Middle frontal gyrus (tissue), 1 donor: Measurements from ENCODE around the gene F11R.
"Not testable (repeated sequence)": the region's sequence is repeated elsewhere in the genome, so short reads cannot be mapped to it uniquely, and the experiment has no call there.

Source experiments
- DNase-seq: peaks from one replicate; pipeline ENCODE4 v3.0.0-alpha.2; 2015; ENCODE audit warnings: low spot score; ENCODE audit errors: extremely low spot score

F11R gene

GRCh38 chr1:160975026-160975425 lies 45.9 kb downstream of the F11R start:
- DNase-seq: no peak

GRCh38 chr1:160973491-160973890 lies 47.5 kb downstream of the F11R start:
- DNase-seq: no peak

- DNase-seq: no peak
These were observed 48.0 kb downstream of the F11R start for GRCh38 chr1:160972939-160973338.

GRCh38 chr1:160971618-160972056 lies 49.3 kb downstream of the F11R start:
- DNase-seq: no peak

GRCh38 chr1:160963521-160963920 lies 57.4 kb downstream of the F11R start:
- no peak for DNase-seq

GRCh38 chr1:160961419-160961818 lies 59.5 kb downstream of the F11R start:
- no peak for DNase-seq

- DNase-seq: no peak
These were observed 64.0 kb downstream of the F11R start for GRCh38 chr1:160956966-160957365.

- DNase-seq: no peak
These were observed 66.5 kb downstream of the F11R start, which contains the start of gene ITLN2 for GRCh38 chr1:160954158-160955104. Gene ITLN2 (minus strand): TSS chr1:160954809. CDS start chr1:160954741, 68 bp downstream.

- no peak for DNase-seq
These were observed 67.9 kb downstream of the F11R start for GRCh38 chr1:160953030-160953429.

- DNase-seq: no peak
These were observed 68.8 kb downstream of the F11R start for GRCh38 chr1:160952129-160952510.

- no peak for DNase-seq
These were observed 69.4 kb downstream of the F11R start for GRCh38 chr1:160951443-160952128.

GRCh38 chr1:160950657-160951056 lies 70.3 kb downstream of the F11R start:
- DNase-seq: no peak

- DNase-seq: no peak
These were observed 71.1 kb downstream of the F11R start for GRCh38 chr1:160949881-160950280.

- not testable (repeated sequence) for DNase-seq
These were observed 71.6 kb downstream of the F11R start for GRCh38 chr1:160949216-160949880.

GRCh38 chr1:160947174-160947759 lies 73.7 kb downstream of the F11R start:
- not testable (repeated sequence) for DNase-seq

- not testable (repeated sequence) for DNase-seq
These were observed 75.1 kb downstream of the F11R start for GRCh38 chr1:160945881-160946280.
